ENCODE data around the gene CCER1.

Gene CCER1

GRCh38 chr12:90987520-90987919, 32.5 kb upstream of the CCER1 start:
- no peak for TF ChIP-seq TAF1 (IDR thresholded peaks at IDR 0.05; ENCODE audit: low read depth)
- TF ChIP-seq MAX (IDR thresholded peaks at IDR 0.05) = no peak
- TF ChIP-seq, protein P1, sequence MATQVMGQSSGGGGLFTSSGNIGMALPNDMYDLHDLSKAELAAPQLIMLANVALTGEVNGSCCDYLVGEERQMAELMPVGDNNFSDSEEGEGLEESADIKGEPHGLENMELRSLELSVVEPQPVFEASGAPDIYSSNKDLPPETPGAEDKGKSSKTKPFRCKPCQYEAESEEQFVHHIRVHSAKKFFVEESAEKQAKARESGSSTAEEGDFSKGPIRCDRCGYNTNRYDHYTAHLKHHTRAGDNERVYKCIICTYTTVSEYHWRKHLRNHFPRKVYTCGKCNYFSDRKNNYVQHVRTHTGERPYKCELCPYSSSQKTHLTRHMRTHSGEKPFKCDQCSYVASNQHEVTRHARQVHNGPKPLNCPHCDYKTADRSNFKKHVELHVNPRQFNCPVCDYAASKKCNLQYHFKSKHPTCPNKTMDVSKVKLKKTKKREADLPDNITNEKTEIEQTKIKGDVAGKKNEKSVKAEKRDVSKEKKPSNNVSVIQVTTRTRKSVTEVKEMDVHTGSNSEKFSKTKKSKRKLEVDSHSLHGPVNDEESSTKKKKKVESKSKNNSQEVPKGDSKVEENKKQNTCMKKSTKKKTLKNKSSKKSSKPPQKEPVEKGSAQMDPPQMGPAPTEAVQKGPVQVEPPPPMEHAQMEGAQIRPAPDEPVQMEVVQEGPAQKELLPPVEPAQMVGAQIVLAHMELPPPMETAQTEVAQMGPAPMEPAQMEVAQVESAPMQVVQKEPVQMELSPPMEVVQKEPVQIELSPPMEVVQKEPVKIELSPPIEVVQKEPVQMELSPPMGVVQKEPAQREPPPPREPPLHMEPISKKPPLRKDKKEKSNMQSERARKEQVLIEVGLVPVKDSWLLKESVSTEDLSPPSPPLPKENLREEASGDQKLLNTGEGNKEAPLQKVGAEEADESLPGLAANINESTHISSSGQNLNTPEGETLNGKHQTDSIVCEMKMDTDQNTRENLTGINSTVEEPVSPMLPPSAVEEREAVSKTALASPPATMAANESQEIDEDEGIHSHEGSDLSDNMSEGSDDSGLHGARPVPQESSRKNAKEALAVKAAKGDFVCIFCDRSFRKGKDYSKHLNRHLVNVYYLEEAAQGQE (IDR thresholded peaks at IDR 0.05; ENCODE audit: low read depth) = no peak
- no peak for TF ChIP-seq EGR1 (IDR thresholded peaks at IDR 0.05)
- no peak for TF ChIP-seq RAD21 (IDR thresholded peaks at IDR 0.05; ENCODE audit: low read depth)
- TF ChIP-seq FOXM1 (IDR thresholded peaks at IDR 0.05; ENCODE audit: borderline replicate concordance, low read depth) = no peak
- no peak for TF ChIP-seq USF1 (IDR thresholded peaks at IDR 0.05)
- TF ChIP-seq EP300 (IDR thresholded peaks at IDR 0.05; ENCODE audit: borderline replicate concordance) = no peak
- no peak for TF ChIP-seq CREB1 (IDR thresholded peaks at IDR 0.05; ENCODE audit: low read depth)
- TF ChIP-seq ZBTB7A (IDR thresholded peaks at IDR 0.05; ENCODE audit: low read depth) = no peak
- no peak for TF ChIP-seq TCF12 (IDR thresholded peaks at IDR 0.05; ENCODE audit: low read depth)
- no peak for TF ChIP-seq NFIC (IDR thresholded peaks at IDR 0.05)
- TF ChIP-seq TEAD4 (IDR thresholded peaks at IDR 0.05) = no peak
- no peak for TF ChIP-seq CEBPB (IDR thresholded peaks at IDR 0.05)
- TF ChIP-seq YY1 (IDR thresholded peaks at IDR 0.05; ENCODE audit: low read depth) = no peak

DNA sequence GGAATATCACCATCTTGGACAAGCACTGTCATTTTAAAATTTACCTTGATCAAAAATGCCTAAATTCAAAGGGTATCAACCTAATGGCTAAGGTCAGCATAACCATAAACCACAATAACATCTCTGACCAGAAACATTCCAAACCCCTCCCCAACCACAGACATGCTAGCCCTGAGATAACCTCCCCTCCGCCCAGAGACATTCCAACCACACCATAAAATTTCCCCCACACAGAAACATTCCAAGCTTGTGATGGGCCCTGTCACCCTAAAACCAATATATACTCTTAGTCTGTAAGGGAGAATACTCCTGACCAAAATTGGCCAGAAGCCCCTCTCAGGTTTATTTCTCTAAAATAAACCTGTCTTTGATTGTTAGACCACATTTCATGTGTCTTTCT, 32.1 kb upstream of the CCER1 start:
- TF ChIP-seq EP300 (IDR thresholded peaks at IDR 0.05; ENCODE audit: borderline replicate concordance) = no peak
- no peak for TF ChIP-seq EGR1 (IDR thresholded peaks at IDR 0.05)
- TF ChIP-seq TEAD4 (IDR thresholded peaks at IDR 0.05) = no peak
- no peak for TF ChIP-seq CEBPB (IDR thresholded peaks at IDR 0.05)
- TF ChIP-seq CREB1 (IDR thresholded peaks at IDR 0.05; ENCODE audit: low read depth) = no peak
- no peak for TF ChIP-seq NFIC (IDR thresholded peaks at IDR 0.05)
- TF ChIP-seq YY1 (IDR thresholded peaks at IDR 0.05; ENCODE audit: low read depth) = no peak
- TF ChIP-seq, protein P1 (IDR thresholded peaks at IDR 0.05; ENCODE audit: low read depth) = no peak
- no peak for TF ChIP-seq TCF12 (IDR thresholded peaks at IDR 0.05; ENCODE audit: low read depth)
- TF ChIP-seq USF1 (IDR thresholded peaks at IDR 0.05) = no peak
- no peak for TF ChIP-seq TAF1 (IDR thresholded peaks at IDR 0.05; ENCODE audit: low read depth)
- TF ChIP-seq MAX (IDR thresholded peaks at IDR 0.05) = no peak

GRCh38 chr12:90984114-90984513, 29.1 kb upstream of the CCER1 start:
- no peak for TF ChIP-seq EGR1 (IDR thresholded peaks at IDR 0.05)
- TF ChIP-seq TEAD4 (IDR thresholded peaks at IDR 0.05) = no peak
- TF ChIP-seq MAX (IDR thresholded peaks at IDR 0.05) = no peak
- TF ChIP-seq, protein P1 (IDR thresholded peaks at IDR 0.05; ENCODE audit: low read depth) = no peak
- no peak for TF ChIP-seq EP300 (IDR thresholded peaks at IDR 0.05; ENCODE audit: borderline replicate concordance)
- no peak for TF ChIP-seq CEBPB (IDR thresholded peaks at IDR 0.05)
- TF ChIP-seq FOXM1 (IDR thresholded peaks at IDR 0.05; ENCODE audit: borderline replicate concordance, low read depth) = no peak
- TF ChIP-seq RAD21 (IDR thresholded peaks at IDR 0.05; ENCODE audit: low read depth) = no peak
- no peak for TF ChIP-seq NFIC (IDR thresholded peaks at IDR 0.05)
- no peak for TF ChIP-seq CREB1 (IDR thresholded peaks at IDR 0.05; ENCODE audit: low read depth)
- TF ChIP-seq USF1 (IDR thresholded peaks at IDR 0.05) = no peak
- no peak for TF ChIP-seq ZBTB7A (IDR thresholded peaks at IDR 0.05; ENCODE audit: low read depth)
- no peak for TF ChIP-seq TCF12 (IDR thresholded peaks at IDR 0.05; ENCODE audit: low read depth)

GRCh38 chr12:90982170-90982569, 27.2 kb upstream of the CCER1 start:
- TF ChIP-seq CEBPB (IDR thresholded peaks at IDR 0.05) (no peak), RAD21 (IDR thresholded peaks at IDR 0.05; ENCODE audit: low read depth) (no peak), TEAD4 (IDR thresholded peaks at IDR 0.05) (no peak), TCF12 (IDR thresholded peaks at IDR 0.05; ENCODE audit: low read depth) (no peak), CREB1 (IDR thresholded peaks at IDR 0.05; ENCODE audit: low read depth) (no peak), USF1 (IDR thresholded peaks at IDR 0.05) (no peak), MAX (IDR thresholded peaks at IDR 0.05) (no peak), ZBTB7A (IDR thresholded peaks at IDR 0.05; ENCODE audit: low read depth) (no peak), EGR1 (IDR thresholded peaks at IDR 0.05) (no peak), EP300 (IDR thresholded peaks at IDR 0.05; ENCODE audit: borderline replicate concordance) (no peak), FOXM1 (IDR thresholded peaks at IDR 0.05; ENCODE audit: borderline replicate concordance, low read depth) (no peak), NFIC (IDR thresholded peaks at IDR 0.05) (no peak), TAF1 (IDR thresholded peaks at IDR 0.05; ENCODE audit: low read depth) (no peak), YY1 (IDR thresholded peaks at IDR 0.05; ENCODE audit: low read depth) (no peak)
- TF ChIP-seq, protein P1 (IDR thresholded peaks at IDR 0.05; ENCODE audit: low read depth) = no peak
